ENCODE data around the gene LCN10.
"Not testable (repeated sequence)": the region's sequence is repeated elsewhere in the genome, so short reads cannot be mapped to it uniquely, and the experiment has no call there.

The LCN10 gene

GRCh38 chr9:136787690-136788400 is 45.1 kb upstream of the LCN10 start:
- Mint-ChIP-seq H3K4me3 (no peak overlapping the region), H3K27me3 (ENCODE audit: low read depth) (peaks cover 15% of the 10 kb centered on the region), H3K4me1 (peaks cover 37% of the 10 kb centered on the region), H3K27ac (peak overlapping the region; percentile 66 to 90 (median 87)), H3K9me3 (no peaks in the 10 kb centered on the region), H3K36me3 (ENCODE audit: low read depth) (no peaks in the 10 kb centered on the region)
- peak; percentile 84 to 91 (median 84) for TF ChIP-seq CTCF (IDR thresholded peaks at IDR 0.05; ENCODE audit: unreplicated experiment in 3 of 3)

- Mint-ChIP-seq H3K27me3 (ENCODE audit: low read depth) (peaks cover 15% of the 10 kb centered on the region), H3K4me1 (peaks cover 44% of the 10 kb centered on the region)
- H3K9me3 Mint-ChIP-seq; H3K36me3 Mint-ChIP-seq (ENCODE audit: low read depth); H3K4me3 Mint-ChIP-seq; H3K27ac Mint-ChIP-seq: not testable (repeated sequence)
These were observed 44.2 kb upstream of the LCN10 start for GRCh38 chr9:136786983-136787382.

- no peak overlapping the region for H3K27ac Mint-ChIP-seq
- H3K9me3 Mint-ChIP-seq = no peaks in the 10 kb centered on the region
- no peak overlapping the region for H3K4me3 Mint-ChIP-seq
- no peak for TF ChIP-seq CTCF (IDR thresholded peaks at IDR 0.05; ENCODE audit: unreplicated experiment in 3 of 3)
- peaks cover 15% of the 10 kb centered on the region for H3K27me3 Mint-ChIP-seq (ENCODE audit: low read depth)
- no peaks in the 10 kb centered on the region for H3K36me3 Mint-ChIP-seq (ENCODE audit: low read depth)
- peaks cover 46% of the 10 kb centered on the region for H3K4me1 Mint-ChIP-seq
These were observed 43.7 kb upstream of the LCN10 start for GRCh38 chr9:136786451-136786850.

DNA sequence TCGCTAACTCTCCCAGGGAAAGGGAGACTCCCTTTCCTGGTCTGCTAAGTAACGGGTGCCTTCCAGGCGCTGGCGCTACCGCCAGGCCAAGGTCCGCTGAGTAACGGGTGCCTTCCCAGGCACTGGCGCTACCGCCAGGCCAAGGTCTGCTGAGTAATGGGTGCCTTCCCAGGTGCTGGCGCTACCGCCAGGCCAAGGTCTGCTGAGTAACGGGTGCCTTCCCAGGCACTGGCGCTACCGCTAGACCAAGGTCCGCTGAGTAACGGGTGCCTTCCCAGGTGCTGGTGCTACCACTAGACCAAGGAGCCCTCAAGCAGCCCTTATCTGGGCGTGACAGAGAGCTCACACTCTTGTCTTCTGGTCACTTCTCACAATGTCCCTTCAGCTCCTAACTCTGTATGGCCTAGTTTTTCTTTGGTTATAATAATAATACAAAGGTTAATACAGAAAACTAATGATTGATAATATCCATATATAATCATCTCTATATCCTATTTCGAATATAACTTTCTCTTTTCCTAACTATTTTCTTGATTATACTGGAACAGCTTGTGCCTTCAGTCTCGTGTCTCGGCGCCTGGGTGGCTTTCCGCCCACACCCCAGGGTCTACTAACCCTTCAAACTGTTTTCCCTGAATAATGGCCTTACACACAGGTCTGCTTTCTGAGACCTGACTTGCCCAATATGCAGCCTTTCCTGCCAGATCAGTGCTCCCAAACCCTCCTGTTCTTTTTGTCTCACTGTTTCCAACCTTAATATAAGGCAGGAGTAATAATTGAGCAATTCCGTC is 43.0 kb upstream of the LCN10 start:
- not testable (repeated sequence) for H3K4me3 Mint-ChIP-seq; H3K36me3 Mint-ChIP-seq (ENCODE audit: low read depth); H3K27ac Mint-ChIP-seq; H3K9me3 Mint-ChIP-seq
- H3K4me1 Mint-ChIP-seq = peaks cover 52% of the 10 kb centered on the region
- H3K27me3 Mint-ChIP-seq (ENCODE audit: low read depth) = peaks cover 21% of the 10 kb centered on the region

- TF ChIP-seq CTCF (IDR thresholded peaks at IDR 0.05; ENCODE audit: unreplicated experiment in 3 of 3) = no peak
- peaks cover 52% of the 10 kb centered on the region for H3K4me1 Mint-ChIP-seq
- H3K27ac Mint-ChIP-seq = no peak overlapping the region
- H3K27me3 Mint-ChIP-seq (ENCODE audit: low read depth) = peaks cover 26% of the 10 kb centered on the region
- no peaks in the 10 kb centered on the region for H3K36me3 Mint-ChIP-seq (ENCODE audit: low read depth)
- H3K4me3 Mint-ChIP-seq = no peak overlapping the region
- no peaks in the 10 kb centered on the region for H3K9me3 Mint-ChIP-seq
These were observed 42.2 kb upstream of the LCN10 start for GRCh38 chr9:136784997-136785361.

- Mint-ChIP-seq H3K36me3 (ENCODE audit: low read depth) (no peaks in the 10 kb centered on the region), H3K4me3 (no peak overlapping the region), H3K4me1 (peaks cover 53% of the 10 kb centered on the region), H3K9me3 (no peaks in the 10 kb centered on the region), H3K27me3 (ENCODE audit: low read depth) (peaks cover 31% of the 10 kb centered on the region), H3K27ac (no peak overlapping the region)
- peak; percentile 56 to 61 (median 59) for TF ChIP-seq CTCF (IDR thresholded peaks at IDR 0.05; ENCODE audit: unreplicated experiment in 3 of 3)
These were observed 41.7 kb upstream of the LCN10 start for GRCh38 chr9:136784249-136784996.

Data from nephron (organoid).